ENCODE measurements around the gene ATP5PF.

DNA sequence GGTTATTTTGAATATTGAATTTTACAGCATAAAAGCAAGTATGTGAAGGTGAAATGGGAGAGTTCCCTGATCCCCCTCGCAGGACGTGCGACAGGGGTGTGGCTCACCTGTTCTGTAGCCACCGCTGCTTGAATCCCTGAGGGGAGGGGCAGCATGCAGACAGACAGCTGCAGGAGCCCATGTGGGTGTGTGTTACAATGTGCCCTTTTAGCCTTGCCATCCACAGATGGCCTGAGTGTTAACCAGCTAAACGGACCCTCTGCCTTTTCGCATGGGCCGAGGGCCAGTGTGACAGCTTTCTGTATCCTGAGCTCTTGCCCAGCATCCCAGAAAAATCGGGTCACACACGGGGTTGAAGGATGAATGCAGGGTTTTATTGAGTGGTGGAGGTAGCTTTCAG, 52.3 kb downstream of the ATP5PF start:
- TF ChIP-seq, protein P1, sequence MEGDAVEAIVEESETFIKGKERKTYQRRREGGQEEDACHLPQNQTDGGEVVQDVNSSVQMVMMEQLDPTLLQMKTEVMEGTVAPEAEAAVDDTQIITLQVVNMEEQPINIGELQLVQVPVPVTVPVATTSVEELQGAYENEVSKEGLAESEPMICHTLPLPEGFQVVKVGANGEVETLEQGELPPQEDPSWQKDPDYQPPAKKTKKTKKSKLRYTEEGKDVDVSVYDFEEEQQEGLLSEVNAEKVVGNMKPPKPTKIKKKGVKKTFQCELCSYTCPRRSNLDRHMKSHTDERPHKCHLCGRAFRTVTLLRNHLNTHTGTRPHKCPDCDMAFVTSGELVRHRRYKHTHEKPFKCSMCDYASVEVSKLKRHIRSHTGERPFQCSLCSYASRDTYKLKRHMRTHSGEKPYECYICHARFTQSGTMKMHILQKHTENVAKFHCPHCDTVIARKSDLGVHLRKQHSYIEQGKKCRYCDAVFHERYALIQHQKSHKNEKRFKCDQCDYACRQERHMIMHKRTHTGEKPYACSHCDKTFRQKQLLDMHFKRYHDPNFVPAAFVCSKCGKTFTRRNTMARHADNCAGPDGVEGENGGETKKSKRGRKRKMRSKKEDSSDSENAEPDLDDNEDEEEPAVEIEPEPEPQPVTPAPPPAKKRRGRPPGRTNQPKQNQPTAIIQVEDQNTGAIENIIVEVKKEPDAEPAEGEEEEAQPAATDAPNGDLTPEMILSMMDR (conservative IDR thresholded peaks at IDR 0.05 in 1 of 2, IDR thresholded peaks at IDR 0.05 in 1 of 2; ENCODE audit: extremely low read depth in 1 of 2, insufficient read depth in 1 of 2, low read depth in 1 of 2, low read length in 2 of 2) = no peak
- no peak for TF ChIP-seq EZH2 (IDR thresholded peaks at IDR 0.05; ENCODE audit: borderline replicate concordance, low read length)

All from mammary epithelial cell (primary cell).